Amygdala (tissue), 56 donors: ENCODE results near the gene NSD1.
A peak's percentile ranks its signal among the peaks of the same experiment; 100 is the strongest.

Source experiments
- DNase-seq, 56 donors: peaks; one replicate each; lab custom pipeline; 2025; lab: John Stamatoyannopoulos, UW

Gene NSD1

DNA sequence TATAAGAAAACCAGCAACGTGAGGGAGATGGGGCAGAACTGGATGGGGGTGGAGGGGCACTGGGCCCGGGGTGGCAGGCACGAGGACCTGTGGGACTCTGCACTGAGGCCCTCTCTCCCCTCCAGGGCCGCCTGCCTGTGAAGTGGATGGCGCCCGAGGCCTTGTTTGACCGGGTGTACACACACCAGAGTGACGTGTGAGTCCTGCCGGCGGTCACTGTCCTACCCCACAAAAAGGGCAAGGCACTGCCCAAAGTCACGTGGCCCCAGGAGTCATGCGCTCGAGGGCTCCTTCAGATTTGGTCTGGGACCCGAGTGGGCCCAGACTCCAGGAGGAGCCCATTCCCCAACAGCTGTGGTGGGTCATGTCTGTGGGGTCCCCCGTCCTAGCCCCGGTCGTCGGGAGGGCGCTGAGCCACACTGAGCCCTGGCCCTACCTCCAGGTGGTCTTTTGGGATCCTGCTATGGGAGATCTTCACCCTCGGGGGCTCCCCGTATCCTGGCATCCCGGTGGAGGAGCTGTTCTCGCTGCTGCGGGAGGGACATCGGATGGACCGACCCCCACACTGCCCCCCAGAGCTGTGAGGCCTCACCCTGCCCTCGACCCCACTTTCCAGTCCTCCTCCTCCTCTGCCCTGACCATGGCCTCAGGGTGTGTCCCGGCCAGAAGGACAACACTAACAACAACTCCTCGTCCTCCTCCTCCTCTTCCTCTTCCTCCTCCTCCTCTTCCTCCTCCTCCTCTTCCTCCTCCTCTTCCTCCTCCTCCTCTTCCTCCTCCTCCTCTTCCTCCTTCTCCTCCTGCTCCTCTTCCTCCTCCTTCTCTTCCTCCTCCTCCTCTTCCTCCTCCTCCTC is 37.2 kb upstream of the NSD1 start:
- no peak for DNase-seq

DNA sequence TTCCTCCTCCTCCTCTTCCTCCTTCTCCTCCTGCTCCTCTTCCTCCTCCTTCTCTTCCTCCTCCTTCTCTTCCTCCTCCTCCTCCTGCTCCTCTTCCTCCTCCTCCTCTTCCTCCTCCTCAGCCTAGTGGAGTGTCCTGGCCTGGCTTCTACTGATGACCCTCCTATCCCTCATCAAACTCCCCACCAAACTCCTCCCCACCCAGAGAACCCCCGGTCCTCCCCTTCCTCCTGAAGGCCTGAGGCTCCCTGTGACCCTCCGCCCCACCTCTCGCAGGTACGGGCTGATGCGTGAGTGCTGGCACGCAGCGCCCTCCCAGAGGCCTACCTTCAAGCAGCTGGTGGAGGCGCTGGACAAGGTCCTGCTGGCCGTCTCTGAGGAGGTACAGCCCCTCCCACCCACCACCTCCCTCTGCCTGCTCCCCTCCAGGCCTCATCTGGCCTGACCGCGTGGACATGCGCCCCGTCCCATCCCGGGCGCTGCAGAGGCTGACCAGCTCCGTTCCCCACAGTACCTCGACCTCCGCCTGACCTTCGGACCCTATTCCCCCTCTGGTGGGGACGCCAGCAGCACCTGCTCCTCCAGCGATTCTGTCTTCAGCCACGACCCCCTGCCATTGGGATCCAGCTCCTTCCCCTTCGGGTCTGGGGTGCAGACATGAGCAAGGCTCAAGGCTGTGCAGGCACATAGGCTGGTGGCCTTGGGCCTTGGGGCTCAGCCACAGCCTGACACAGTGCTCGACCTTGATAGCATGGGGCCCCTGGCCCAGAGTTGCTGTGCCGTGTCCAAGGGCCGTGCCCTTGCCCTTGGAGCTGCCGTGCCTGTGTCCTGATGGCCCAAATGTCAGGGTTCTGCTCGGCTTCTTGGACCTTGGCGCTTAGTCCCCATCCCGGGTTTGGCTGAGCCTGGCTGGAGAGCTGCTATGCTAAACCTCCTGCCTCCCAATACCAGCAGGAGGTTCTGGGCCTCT is 36.3 kb upstream of the NSD1 start:
- DNase-seq, result no peak

DNA sequence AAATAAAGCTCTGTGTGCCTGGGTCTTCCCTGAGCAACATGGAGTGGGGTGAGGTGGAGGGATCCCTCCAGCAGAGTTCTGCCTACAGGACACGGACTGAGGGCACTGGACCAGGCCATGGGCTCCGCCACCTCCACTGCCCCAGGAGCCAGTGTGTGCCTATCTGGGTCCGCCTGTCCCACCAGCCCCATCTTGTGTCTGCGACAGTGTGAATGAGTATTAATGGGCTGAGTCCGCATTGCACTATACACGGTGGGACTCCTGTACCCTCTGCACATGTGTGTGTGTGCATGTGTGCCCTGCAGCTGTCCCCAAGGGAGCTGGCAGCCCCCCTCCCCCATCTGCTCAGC is 35.5 kb upstream of the NSD1 start:
- no peak for DNase-seq

GRCh38 chr5:177098470-177099141 is 35.0 kb upstream of the NSD1 start:
- peak in 25 of 56 donors; percentile 3 to 63 (median 25) for DNase-seq

DNA sequence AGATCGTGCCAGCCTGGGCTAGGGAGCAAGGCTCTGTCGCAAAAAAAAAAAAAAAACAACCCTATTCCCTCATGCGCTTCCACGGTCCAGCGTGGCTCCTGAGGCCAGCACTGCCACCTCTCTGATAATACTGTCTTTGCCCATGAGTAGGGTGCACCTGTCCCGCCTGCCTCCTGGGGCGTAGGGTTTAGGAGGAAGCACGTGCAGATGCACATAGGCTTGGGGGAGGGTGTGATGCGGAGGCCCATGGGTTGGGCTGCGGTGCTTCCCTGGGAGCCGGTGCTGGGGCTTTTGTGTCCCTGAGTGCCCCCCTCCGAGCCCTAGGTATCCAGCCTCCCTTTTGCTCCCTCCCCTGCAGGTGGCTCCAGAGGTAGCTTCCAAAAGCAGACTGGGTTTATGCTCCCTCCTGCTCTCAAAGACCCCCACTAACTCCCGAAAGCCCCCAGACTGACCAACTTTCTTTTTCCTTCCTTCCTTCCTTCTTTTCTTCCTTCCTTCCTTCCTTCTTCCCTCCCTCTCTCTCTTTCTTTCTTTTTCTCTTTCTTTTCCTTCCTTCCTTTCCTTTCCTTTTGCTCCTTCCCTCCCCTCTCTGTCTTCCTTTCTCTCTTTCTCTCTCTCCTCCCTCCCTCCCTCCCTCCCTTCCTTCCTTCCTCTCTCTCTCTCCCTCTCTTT is 34.0 kb upstream of the NSD1 start:
- DNase-seq, result no peak

DNA sequence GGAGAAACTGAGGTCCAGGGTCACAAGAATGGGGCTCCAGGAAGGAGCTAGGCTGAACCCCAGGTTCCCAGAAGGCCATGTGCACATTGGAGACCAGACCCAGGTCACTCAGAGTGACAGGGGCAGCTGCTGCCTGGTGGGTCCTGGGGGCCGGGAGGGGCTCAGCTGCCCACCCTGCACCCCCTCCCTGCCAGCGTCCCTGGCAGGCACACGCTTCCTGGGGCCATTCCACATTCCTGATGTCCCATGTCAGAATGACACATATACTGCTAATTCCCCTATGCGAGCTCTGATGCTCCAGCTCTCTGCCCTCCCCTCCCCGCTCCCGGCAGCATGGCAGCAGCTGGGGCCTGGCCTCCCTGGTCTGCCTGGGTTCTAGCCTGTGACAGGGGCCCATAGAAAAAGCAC is 32.9 kb upstream of the NSD1 start:
- DNase-seq, result no peak

- no peak for DNase-seq
Measured at GRCh38 chr5:177103523-177104253, 29.9 kb upstream of the NSD1 start.

DNA sequence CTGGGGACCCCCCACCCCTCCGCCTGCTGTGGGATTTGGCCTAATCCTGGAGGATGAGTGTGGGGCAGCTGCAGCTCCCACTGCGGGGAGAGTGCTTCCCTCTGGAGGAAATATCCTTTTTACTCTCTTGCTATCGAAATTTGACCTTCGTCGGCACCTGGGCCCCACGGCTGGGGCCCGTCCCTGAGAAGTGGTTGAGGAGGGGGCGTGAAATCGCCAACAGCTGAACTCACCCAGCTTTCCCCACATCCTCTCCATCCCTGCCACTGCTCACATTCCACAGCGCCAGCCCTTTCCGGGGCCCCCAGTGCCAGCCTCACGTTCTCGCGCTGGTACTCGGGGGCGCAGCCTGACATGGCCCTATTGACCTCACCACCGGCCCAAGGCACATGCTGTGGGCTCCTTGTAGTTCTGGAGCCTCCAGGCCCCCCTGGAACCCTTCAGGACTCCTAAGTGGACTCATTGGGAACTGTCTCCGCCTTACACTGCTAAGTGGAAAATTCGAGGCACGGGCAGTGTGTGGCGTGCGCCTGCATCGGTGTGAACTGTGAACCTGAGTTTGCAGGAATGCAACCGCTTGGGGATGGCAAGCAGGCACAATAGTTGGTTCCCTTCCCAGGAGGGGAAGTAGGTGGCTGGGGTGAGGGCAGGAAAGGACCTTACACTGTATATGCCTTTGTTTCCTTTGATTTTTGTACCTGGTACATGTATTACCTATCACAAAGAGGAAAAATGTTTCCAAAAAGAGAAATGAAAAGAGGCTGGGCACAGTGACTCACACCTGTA is 27.7 kb upstream of the NSD1 start:
- no peak for DNase-seq

DNA sequence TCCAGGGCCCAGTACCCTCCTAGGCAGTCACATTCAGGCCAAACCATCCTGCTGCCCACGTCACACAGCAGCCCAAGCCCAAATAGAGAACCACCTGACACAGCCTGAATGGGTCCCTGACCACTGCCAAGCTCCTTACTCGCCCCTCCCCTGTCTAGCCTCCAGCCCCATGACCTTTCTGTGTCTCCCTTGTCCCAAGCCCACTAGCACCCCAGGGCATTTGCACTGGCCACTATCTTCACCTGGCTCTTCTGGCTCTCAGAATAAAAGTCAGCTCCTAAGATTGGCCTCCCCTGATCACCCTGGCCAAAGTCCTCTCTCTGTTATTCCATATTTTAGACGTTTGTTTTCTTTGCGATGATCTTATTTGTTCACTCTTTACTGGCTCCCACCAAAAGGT is 26.4 kb upstream of the NSD1 start:
- no peak for DNase-seq

GRCh38 chr5:177109810-177110209 is 23.8 kb upstream of the NSD1 start:
- DNase-seq, result no peak

- DNase-seq, result peak in 41 of 56 donors; percentile 9 to 81 (median 31)
Measured at GRCh38 chr5:177111720-177112394, 21.7 kb upstream of the NSD1 start.

- no peak for DNase-seq
Measured at GRCh38 chr5:177112589-177113220, 20.9 kb upstream of the NSD1 start.

GRCh38 chr5:177113566-177114424 is 19.8 kb upstream of the NSD1 start:
- peak in 49 of 56 donors; percentile 9 to 90 (median 53) for DNase-seq

DNA sequence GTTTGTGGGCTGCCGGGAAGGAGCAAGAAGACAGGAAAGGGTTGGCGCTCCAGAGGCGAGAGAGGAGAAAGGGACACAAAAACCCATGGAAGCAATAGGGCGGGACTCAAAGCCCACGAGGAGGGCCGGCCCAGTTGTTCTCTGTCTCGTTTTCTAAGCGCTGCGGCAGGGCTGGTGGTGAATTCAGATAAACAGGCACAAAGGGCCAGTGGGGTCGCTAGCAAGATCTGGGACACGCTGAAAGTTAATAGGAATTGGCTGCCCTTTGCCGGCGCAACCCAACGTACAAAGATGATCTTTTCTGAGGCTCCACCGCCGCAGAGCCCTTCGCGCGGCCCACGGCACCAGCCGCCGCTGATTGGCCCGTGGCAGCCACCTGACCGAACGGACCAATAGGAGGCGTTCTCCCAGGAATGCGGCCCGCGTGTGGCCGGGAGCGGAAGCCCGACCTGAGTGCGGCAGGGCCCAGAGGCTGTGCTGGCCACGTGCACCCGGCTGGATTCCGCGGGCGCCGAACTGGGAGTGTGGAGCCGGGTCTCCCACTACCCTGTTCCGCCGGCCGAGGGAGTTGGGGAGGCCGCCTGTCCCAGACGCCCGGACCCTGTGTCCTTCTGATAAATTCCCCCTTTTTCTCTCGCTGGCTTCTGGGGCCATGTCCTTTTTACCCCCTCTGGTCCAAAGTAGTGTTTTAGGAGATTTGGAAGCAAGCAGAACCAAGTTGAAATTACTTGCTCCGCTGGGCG is 16.8 kb upstream of the NSD1 start:
- peak in 55 of 56 donors; percentile 49 to 92 (median 82) for DNase-seq

DNA sequence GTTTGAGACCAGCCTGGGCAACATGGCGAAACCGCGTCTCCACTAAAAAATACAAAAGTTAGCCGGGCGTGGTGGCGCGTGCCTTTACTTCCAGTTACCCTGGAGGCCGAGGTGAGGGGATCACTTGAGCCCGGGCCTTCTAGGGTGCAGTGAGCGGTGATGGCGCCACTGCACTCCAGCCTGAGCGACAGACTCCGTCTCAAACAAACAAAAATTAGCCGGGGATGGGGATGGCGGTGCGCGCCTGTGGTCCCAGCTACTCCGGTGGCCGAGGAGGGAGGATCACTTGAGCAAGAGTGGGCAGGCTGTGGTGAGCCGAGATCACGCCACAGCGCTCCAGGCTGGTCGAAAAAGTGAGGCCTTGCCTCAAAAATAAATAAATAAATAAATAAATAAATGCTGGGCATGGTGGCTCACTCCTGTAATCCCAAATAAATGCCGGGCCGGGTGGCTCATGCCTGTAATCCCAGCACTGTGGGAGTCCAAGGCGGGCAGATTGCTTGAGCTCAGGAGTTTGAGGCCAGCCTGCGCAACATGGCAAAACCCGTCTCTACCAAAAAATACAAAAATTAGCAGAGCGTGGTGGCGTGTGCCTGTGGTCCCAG is 16.0 kb upstream of the NSD1 start:
- DNase-seq, result no peak

DNA sequence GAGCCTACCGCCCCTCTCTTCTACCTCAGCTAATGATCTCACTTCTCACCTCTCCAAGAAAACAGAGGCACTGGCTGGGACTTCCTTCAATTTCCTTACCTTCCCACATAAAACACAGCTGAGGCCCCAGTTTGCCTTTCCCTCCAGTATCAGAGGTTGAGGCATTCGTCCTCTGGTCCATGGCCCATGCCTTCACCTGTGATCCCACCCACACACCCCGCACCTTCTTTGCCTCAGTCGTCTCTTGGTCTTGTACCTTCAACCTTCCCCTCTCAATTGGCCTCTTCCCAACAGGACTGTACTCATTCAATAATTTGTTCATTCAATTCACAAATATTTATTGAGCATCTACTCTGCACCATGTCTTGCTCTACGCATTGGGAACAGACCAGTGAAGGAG is 11.0 kb upstream of the NSD1 start:
- DNase-seq, result no peak
